H54 (cell line): ENCODE data around the gene CKAP4.

Source experiments
- DNase-seq: peaks from one replicate; pipeline ENCODE4 v3.0.0; 2011; ENCODE audit warnings: low spot score, mixed read lengths; ENCODE audit not compliant: insufficient read length
- FAIRE-seq: peaks from 3 replicates; lab custom pipeline; 2011; peaks lifted over from hg19 to GRCh38; lab: Jason Lieb, UNC
- POLR2A ChIP-seq: IDR thresholded peaks from 2 replicates; pipeline ENCODE4 v1.6.1; 2011; ENCODE audit warnings: low read depth, mild to moderate bottlenecking, low read length

CKAP4 gene

GRCh38 chr12:106190581-106190980, 57.2 kb downstream of the CKAP4 start:
- no peak for TF ChIP-seq POLR2A
- FAIRE-seq, result no peak
- no peak for DNase-seq

- FAIRE-seq, result no peak
- no peak for TF ChIP-seq POLR2A
- DNase-seq, result no peak
Measured at GRCh38 chr12:106189341-106189740, 58.5 kb downstream of the CKAP4 start.

- no peak for TF ChIP-seq POLR2A
- no peak for FAIRE-seq
- no peak for DNase-seq
Measured at GRCh38 chr12:106188256-106188655, 59.6 kb downstream of the CKAP4 start.
